GM19455 (cell line): ENCODE measurements around the gene ZNF598.

ENCODE experiments used
- ATAC-seq: cut with Tn5 transposase; IDR thresholded peaks from one replicate; pipeline ENCODE4 v1.9.1; 2021; ENCODE audit not compliant: unreplicated experiment

Gene ZNF598

GRCh38 chr16:1991948-1992703 lies 17.5 kb downstream of the ZNF598 start:
- ATAC-seq = no peak

- no peak for ATAC-seq
Observed at GRCh38 chr16:1991588-1991947, 18.1 kb downstream of the ZNF598 start.

GRCh38 chr16:1991135-1991551 lies 18.5 kb downstream of the ZNF598 start:
- ATAC-seq = no peak

GRCh38 chr16:1990351-1991134 lies 19.1 kb downstream of the ZNF598 start:
- ATAC-seq = no peak

GRCh38 chr16:1990101-1990350 lies 19.6 kb downstream of the ZNF598 start:
- ATAC-seq = no peak

GRCh38 chr16:1989209-1990100 lies 20.2 kb downstream of the ZNF598 start, which contains the start of gene SYNGR3:
SYNGR3 (plus strand) TSS chr16:1989970; CDS start chr16:1990103, 133 bp downstream.
- ATAC-seq = no peak

GRCh38 chr16:1987198-1987597 lies 22.4 kb downstream of the ZNF598 start:
- no peak for ATAC-seq

GRCh38 chr16:1985466-1986150 lies 24.0 kb downstream of the ZNF598 start:
- ATAC-seq = no peak

- no peak for ATAC-seq
Observed at GRCh38 chr16:1984347-1985225, 25.0 kb downstream of the ZNF598 start.

- peak; percentile 67 for ATAC-seq
Observed at GRCh38 chr16:1983544-1984346, 25.9 kb downstream of the ZNF598 start, which contains the start of gene GFER. GFER (plus strand) TSS chr16:1984193; CDS start chr16:1984219, 26 bp downstream.

GRCh38 chr16:1982991-1983543 lies 26.6 kb downstream of the ZNF598 start:
- ATAC-seq = no peak

- no peak for ATAC-seq
Observed at GRCh38 chr16:1982013-1982433, 27.6 kb downstream of the ZNF598 start.

GRCh38 chr16:1981398-1981836 lies 28.2 kb downstream of the ZNF598 start, which contains the start of gene NOXO1:
NOXO1 (minus strand) TSS chr16:1981469; CDS start chr16:1981179, 290 bp downstream.
- no peak for ATAC-seq

GRCh38 chr16:1980770-1981087 lies 28.9 kb downstream of the ZNF598 start:
- ATAC-seq = no peak

GRCh38 chr16:1980030-1980769 lies 29.4 kb downstream of the ZNF598 start:
- ATAC-seq = no peak

- no peak for ATAC-seq
Observed at GRCh38 chr16:1979271-1980029, 30.2 kb downstream of the ZNF598 start.

- ATAC-seq = no peak
Observed at GRCh38 chr16:1978476-1979120, 31.0 kb downstream of the ZNF598 start.
